Breast epithelium (tissue), 3 donors: ENCODE results near the gene EMX2.

Experiments used
- CTCF ChIP-seq, 3 donors: fragments of 450-650 bp; IDR thresholded peaks; one replicate each; pipeline ENCODE4 v1.5.1; 2016 to 2017; ENCODE audit warnings: antibody characterized with exemption in 3 of 3, mild to moderate bottlenecking in 3 of 3, moderate library complexity in 3 of 3
- POLR2A ChIP-seq: fragments of 450-650 bp; IDR thresholded peaks from one replicate; pipeline ENCODE4 v1.6.1; 2016; ENCODE audit warnings: antibody characterized with exemption, mild to moderate bottlenecking, moderate library complexity
- POLR2AphosphoS5 ChIP-seq, 3 donors: sonication (generic); formaldehyde crosslinking; IDR thresholded peaks; one replicate each; pipeline ENCODE4 v1.6.1; 2017; ENCODE audit warnings: antibody characterized with exemption in 3 of 3

DNA sequence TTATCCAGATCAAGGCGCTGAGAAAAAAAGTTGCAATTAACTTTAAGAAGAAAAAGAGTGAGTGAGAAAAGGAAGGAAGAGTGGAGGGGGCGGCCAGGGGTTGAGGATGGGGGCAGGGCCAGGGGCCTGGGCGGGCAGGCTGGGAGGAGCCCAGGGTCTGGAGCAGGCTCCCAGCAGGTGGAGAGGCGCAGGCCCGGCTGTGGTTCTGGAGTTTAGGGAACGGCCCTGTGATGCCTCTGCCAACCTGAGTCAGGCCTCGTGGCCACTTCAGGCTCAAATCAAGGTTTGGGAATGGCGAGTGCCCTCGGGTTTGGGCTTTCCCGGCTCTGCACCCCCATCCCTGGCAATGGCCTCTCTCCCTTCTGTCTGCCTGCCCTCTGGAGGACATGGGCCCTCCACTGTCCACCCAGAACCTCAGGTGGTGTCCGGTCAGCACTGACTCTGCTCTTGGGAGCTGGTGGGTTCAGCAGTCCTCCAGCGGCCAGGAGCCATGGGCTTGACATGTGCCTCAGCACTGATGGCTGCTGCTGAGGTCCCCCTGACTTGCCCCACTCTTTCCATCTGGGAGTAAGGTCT lies 41.0 kb upstream of the EMX2 start:
- TF ChIP-seq CTCF (IDR thresholded peaks at IDR 0.05): no peak
- no peak for TF ChIP-seq POLR2A
- no peak for TF ChIP-seq POLR2AphosphoS5 (IDR thresholded peaks at IDR 0.05)
